PC-9 (cell line): ENCODE data around the gene KIAA2012. TPM values are rescaled to one million over a fixed set of nuclear protein-coding genes. Genes with fewer than 3 reads are reported as not detected.

Experiments used
- BruUV-seq: library from RNA; stranded (reverse); fragments of 400-500 nt; replicated peaks from 2 replicates; lab custom pipeline; 2021; lab: Mats Ljungman, UMichigan
- CTCF ChIA-PET: fragments of 300-600 bp; sonication (Branson Sonifier 250); formaldehyde crosslinking; loops from one replicate; lab custom pipeline; 2022; ENCODE audit warnings: antibody characterized with exemption; lab: Charles Lee
- POLR2A ChIA-PET: fragments of 300-600 bp; sonication (Branson Sonifier 250); formaldehyde crosslinking; loops from one replicate; lab custom pipeline; 2022; ENCODE audit warnings: antibody characterized with exemption; ENCODE audit not compliant: unreplicated experiment; lab: Charles Lee
- DNase-seq, 2 experiments: peaks; one replicate each; pipeline versions ENCODE4 v3.0.0 to v3.0.0-alpha.2; 2015 to 2022; ENCODE audit warnings: mixed read lengths in 1 of 2
- H2AFZ ChIP-seq: fragments of 200-600 bp; sonication (generic); 2 replicates; pipeline ENCODE4 v1.8.1; 2017; ENCODE audit warnings: antibody characterized with exemption
- H3F3A ChIP-seq: fragments of 200-600 bp; sonication (generic); 2 replicates; pipeline ENCODE4 v1.8.1; 2017; ENCODE audit warnings: antibody characterized with exemption, mild to moderate bottlenecking, low read depth; ENCODE audit not compliant: insufficient read depth
- H3K27ac ChIP-seq: fragments of 200-600 bp; sonication (generic); 2 replicates; pipeline ENCODE4 v1.6.1; 2016; ENCODE audit warnings: mixed run types
- H3K27me3 ChIP-seq: fragments of 200-600 bp; sonication (generic); 2 replicates; pipeline ENCODE4 v1.6.1; 2016; ENCODE audit warnings: low read depth, mixed run types; ENCODE audit not compliant: insufficient read depth
- H3K36me3 ChIP-seq: fragments of 200-600 bp; sonication (generic); 2 replicates; pipeline ENCODE4 v1.6.1; 2016; ENCODE audit warnings: low read depth, mixed run types
- H3K4me1 ChIP-seq: fragments of 200-600 bp; sonication (generic); replicated peaks from 2 replicates; pipeline ENCODE4 v1.6.1; 2016; ENCODE audit warnings: mixed run types; ENCODE audit not compliant: insufficient read depth
- H3K4me2 ChIP-seq: fragments of 200-600 bp; sonication (generic); 2 replicates; pipeline ENCODE4 v1.6.1; 2017; ENCODE audit warnings: mixed run types
- H3K4me3 ChIP-seq: fragments of 200-600 bp; sonication (generic); 2 replicates; pipeline ENCODE4 v1.6.1; 2016; ENCODE audit warnings: mixed run types
- H3K79me2 ChIP-seq: fragments of 200-600 bp; sonication (generic); 2 replicates; pipeline ENCODE4 v1.6.1; 2017; ENCODE audit warnings: low read depth, mixed run types
- H3K9me2 ChIP-seq: fragments of 200-600 bp; sonication (generic); 2 replicates; pipeline ENCODE4 v1.8.1; 2017; ENCODE audit warnings: mild to moderate bottlenecking; ENCODE audit not compliant: insufficient read depth
- H3K9me3 ChIP-seq: fragments of 200-600 bp; sonication (generic); 2 replicates; pipeline ENCODE4 v1.8.1; 2016; ENCODE audit warnings: low read depth; ENCODE audit not compliant: insufficient read depth
- H4K20me1 ChIP-seq: fragments of 200-600 bp; sonication (generic); 2 replicates; pipeline ENCODE4 v1.8.1; 2017; ENCODE audit not compliant: insufficient read depth
- EZH2 ChIP-seq: fragments of 200-600 bp; sonication (generic); IDR thresholded peaks from 2 replicates; pipeline ENCODE4 v1.8.0; 2017; ENCODE audit warnings: antibody characterized with exemption, low read depth
- intact Hi-C: fragments of 100-400 bp; cut with micrococcal nuclease; formaldehyde crosslinking; loops from one replicate; pipeline ENCODE4 v1.10.0; 2022; ENCODE audit not compliant: unreplicated experiment
- total RNA-seq: library from RNA; stranded (reverse); gene quantifications from 2 replicates; pipeline ENCODE4 v1.2.3, GENCODE V29; 2021
- TF ChIP-seq, protein P1 (sequence below): fragments of 200-600 bp; sonication (generic); conservative IDR thresholded peaks from 2 replicates; pipeline ENCODE4 v1.6.1; 2017; ENCODE audit warnings: mixed run types, antibody characterized with exemption, mild to moderate bottlenecking, moderate library complexity

The KIAA2012 gene
- total RNA-seq, 1 experiment from 2014 or later = not detected

DNA sequence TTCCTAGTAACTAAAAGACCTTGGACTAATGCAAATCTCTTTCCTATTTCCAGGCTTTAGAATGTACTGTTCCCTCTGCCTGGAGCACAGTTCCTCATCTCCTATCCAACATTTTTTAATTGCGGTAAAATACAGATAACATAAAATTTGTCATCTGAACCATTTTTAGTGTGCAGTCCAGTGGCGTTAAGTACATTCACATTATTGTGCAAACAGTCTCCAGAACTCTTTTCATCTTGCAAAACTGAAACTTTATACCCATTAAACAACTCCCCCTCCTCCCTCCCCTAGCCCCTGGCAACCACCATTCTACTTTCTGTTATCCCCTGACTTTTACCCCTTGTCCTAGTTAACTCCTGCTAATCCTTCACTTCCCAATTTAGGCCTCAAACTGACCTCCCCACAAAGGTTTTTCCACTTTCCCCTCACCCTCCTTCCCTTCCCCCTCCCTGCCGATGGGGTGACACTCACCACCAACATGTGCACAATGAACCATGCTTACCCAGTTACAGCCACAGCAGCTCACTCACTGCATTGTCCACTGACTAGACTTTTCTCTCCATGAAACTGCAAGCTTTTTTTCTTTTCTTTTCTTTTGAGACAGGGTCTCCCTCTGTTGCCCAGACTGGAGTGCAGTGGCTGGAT lies 54.8 kb downstream of the KIAA2012 start:
- no peak overlapping the region for H3K4me3 ChIP-seq
- H4K20me1 ChIP-seq = no peaks in the 10 kb centered on the region
- H3K4me2 ChIP-seq = no peak overlapping the region
- no peaks in the 10 kb centered on the region for H3K9me3 ChIP-seq
- H2AFZ ChIP-seq = no peak overlapping the region
- H3K9me2 ChIP-seq = no peaks in the 10 kb centered on the region
- H3K4me1 ChIP-seq = no peaks in the 10 kb centered on the region
- DNase-seq = no peak
- no peak overlapping the region for H3K27ac ChIP-seq
- BruUV-seq = no TSS peak
- POLR2A ChIA-PET = no interaction called here
- H3K27me3 ChIP-seq = no peaks in the 10 kb centered on the region
- H3F3A ChIP-seq = no peaks in the 10 kb centered on the region
- no peaks in the 10 kb centered on the region for H3K36me3 ChIP-seq
- no peaks in the 10 kb centered on the region for H3K79me2 ChIP-seq
- CTCF ChIA-PET = no interaction called here
- intact Hi-C loops = no loop called here
- TF ChIP-seq, protein P1, sequence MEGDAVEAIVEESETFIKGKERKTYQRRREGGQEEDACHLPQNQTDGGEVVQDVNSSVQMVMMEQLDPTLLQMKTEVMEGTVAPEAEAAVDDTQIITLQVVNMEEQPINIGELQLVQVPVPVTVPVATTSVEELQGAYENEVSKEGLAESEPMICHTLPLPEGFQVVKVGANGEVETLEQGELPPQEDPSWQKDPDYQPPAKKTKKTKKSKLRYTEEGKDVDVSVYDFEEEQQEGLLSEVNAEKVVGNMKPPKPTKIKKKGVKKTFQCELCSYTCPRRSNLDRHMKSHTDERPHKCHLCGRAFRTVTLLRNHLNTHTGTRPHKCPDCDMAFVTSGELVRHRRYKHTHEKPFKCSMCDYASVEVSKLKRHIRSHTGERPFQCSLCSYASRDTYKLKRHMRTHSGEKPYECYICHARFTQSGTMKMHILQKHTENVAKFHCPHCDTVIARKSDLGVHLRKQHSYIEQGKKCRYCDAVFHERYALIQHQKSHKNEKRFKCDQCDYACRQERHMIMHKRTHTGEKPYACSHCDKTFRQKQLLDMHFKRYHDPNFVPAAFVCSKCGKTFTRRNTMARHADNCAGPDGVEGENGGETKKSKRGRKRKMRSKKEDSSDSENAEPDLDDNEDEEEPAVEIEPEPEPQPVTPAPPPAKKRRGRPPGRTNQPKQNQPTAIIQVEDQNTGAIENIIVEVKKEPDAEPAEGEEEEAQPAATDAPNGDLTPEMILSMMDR = no peak
- no peak for TF ChIP-seq EZH2

- Histone ChIP-seq H3K79me2 (no peaks in the 10 kb centered on the region), H2AFZ (no peak overlapping the region), H3K9me2 (no peaks in the 10 kb centered on the region), H3K9me3 (no peaks in the 10 kb centered on the region), H3K27ac (no peak overlapping the region), H3K4me2 (no peak overlapping the region), H3F3A (no peaks in the 10 kb centered on the region), H3K4me1 (no peaks in the 10 kb centered on the region; the same call in 1 of the 2 replicates), H4K20me1 (no peaks in the 10 kb centered on the region), H3K27me3 (no peaks in the 10 kb centered on the region), H3K4me3 (no peak overlapping the region), H3K36me3 (no peaks in the 10 kb centered on the region)
- ChIA-PET CTCF (no interaction called here), POLR2A (no interaction called here)
- no peak for DNase-seq
- BruUV-seq = no TSS peak
- intact Hi-C loops = no loop called here
- TF ChIP-seq EZH2 = no peak
- TF ChIP-seq, protein P1 = no peak
Measured at GRCh38 chr2:202129841-202130240, 56.8 kb downstream of the KIAA2012 start.

- CTCF ChIA-PET = interaction anchor here (0.6 kb wide), 1 partner anchor 12 kb away, joined by 4 read pairs; no protein-coding TSS in a partner anchor
- POLR2A ChIA-PET = no interaction called here
- Histone ChIP-seq H3K36me3 (no peaks in the 10 kb centered on the region), H3K9me2 (no peaks in the 10 kb centered on the region), H4K20me1 (no peaks in the 10 kb centered on the region), H3K4me3 (no peak overlapping the region), H3F3A (peaks cover 11% of the 10 kb centered on the region; the same call in 1 of the 2 replicates), H3K27me3 (no peaks in the 10 kb centered on the region), H3K27ac (no peak overlapping the region), H3K4me1 (peaks cover 9% of the 10 kb centered on the region; the same call in 1 of the 2 replicates), H2AFZ (no peak overlapping the region), H3K79me2 (no peaks in the 10 kb centered on the region), H3K9me3 (no peaks in the 10 kb centered on the region), H3K4me2 (no peak overlapping the region)
- no peak for TF ChIP-seq EZH2
- TF ChIP-seq, protein P1 = no peak
- DNase-seq = no peak
- BruUV-seq = no TSS peak
- intact Hi-C loops = no loop called here
Measured at GRCh38 chr2:202133200-202133908, 60.3 kb downstream of the KIAA2012 start.
